HepG2 (cell line): ENCODE results near the gene ATAD3A.

Experiments
- CTCF ChIP-seq: sonication (generic); formaldehyde crosslinking; IDR thresholded peaks from 2 replicates; pipeline ENCODE4 v1.5.0; 2020; ENCODE audit warnings: mild to moderate bottlenecking, missing genetic modification reagents, moderate library complexity
- IRF9 ChIP-seq: sonication (generic); formaldehyde crosslinking; IDR thresholded peaks from 2 replicates; pipeline ENCODE4 v1.8.0; 2022; ENCODE audit warnings: missing genetic modification reagents, mild to moderate bottlenecking, borderline replicate concordance
- RFX5 ChIP-seq: IDR thresholded peaks from 2 replicates; pipeline ENCODE4 v1.6.1; 2011; ENCODE audit warnings: low read depth, low read length, improper control_type of control experiment
- SNRNP70 ChIP-seq: fragments of 200-400 bp; formaldehyde crosslinking; IDR thresholded peaks from 2 replicates; pipeline ENCODE4 v1.6.1; 2017; ENCODE audit warnings: mild to moderate bottlenecking, low read depth, low read length, moderate library complexity
- ZNF282 ChIP-seq: fragments of 450-650 bp; IDR thresholded peaks from 2 replicates; pipeline ENCODE4 v1.6.1; 2018; ENCODE audit not compliant: partially characterized antibody
- ZNF562 ChIP-seq: sonication (generic); formaldehyde crosslinking; IDR thresholded peaks from 2 replicates; pipeline ENCODE4 v1.8.0; 2022; ENCODE audit warnings: missing genetic modification reagents, borderline replicate concordance

- TF ChIP-seq SNRNP70 (no peak), ZNF282 (no peak), CTCF (CRISPR knock-in tag) (no peak), RFX5 (no peak), IRF9 (CRISPR knock-in tag) (no peak), ZNF562 (CRISPR knock-in tag) (no peak)
These were observed 24.3 kb downstream of the ATAD3A start for GRCh38 chr1:1536019-1536937.
